Limb (tissue), 2 donors: ENCODE results near the gene SGSM1.
"Not testable (repeated sequence)": the region's sequence is repeated elsewhere in the genome, so short reads cannot be mapped to it uniquely, and the experiment has no call there.

ENCODE experiments used
- DNase-seq, 2 donors: peaks; one replicate each; pipeline ENCODE4 v3.0.0-alpha.2; 2016; ENCODE audit errors: extremely low spot score in 2 of 2

The SGSM1 gene

GRCh38 chr22:24834845-24835570 lies 29.0 kb downstream of the SGSM1 start:
- no peak for DNase-seq

DNA sequence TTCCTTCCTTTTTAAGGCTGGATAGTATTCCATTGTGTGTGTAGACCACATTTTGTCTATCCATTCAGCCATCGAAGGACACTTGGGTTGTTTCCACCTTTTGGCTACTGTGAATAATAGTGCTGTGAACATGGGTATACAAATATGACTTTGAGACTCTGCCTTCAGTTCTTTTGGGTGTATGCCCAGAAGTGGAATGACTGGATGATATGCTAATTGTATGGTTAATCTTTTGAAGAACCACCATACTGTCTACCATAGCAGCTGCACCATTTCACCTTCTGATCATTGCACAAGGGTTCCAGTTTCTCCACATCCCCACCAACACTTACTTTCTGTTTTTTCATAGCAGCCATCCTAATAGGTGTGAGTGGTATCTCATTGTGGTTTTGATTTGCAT lies 30.3 kb downstream of the SGSM1 start:
- DNase-seq, result no peak

GRCh38 chr22:24837517-24837916 lies 31.5 kb downstream of the SGSM1 start:
- DNase-seq, result not testable (repeated sequence)

GRCh38 chr22:24841261-24841660 lies 35.2 kb downstream of the SGSM1 start:
- no peak for DNase-seq

- no peak for DNase-seq
Measured at GRCh38 chr22:24843048-24843447, 37.0 kb downstream of the SGSM1 start.

DNA sequence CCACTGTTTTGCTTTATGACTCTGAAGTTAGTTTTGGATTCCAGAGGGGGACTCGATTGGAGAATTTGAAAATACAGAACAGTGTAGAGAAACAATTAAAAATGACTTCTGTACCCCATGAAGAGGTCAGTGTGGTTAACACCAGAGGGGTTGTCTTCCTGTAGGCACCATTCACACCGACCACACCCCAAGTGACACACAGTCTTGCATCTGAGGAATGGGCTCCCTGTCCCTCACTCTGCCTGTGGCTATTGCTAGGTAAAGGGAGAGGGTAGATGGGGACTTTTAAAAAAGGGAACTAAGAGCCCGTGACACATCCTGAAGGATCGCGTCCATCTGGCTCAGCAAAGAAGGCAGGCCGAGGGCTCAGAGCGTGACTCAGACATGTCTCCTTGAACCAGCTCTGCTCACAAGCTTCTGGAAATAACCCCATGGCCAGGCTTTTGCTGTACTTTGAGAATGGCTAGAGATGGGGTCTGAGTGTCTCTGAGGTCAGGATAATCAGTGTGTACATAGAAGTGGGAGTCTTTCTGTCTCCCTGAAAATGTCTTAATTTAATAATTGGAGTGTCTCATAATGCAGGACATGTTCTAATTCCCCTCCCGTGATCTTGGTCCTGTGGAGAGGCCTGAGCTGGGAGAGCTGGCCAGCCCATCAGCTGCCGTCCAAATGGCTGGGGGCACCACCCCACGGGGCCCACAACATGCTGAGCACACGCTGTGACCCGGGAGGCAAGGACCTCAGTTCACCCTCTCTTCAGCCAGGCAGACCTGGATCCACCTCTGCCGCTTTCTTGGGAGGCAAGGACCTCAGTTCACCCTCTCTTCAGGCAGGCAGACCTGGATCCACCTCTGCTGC lies 39.3 kb downstream of the SGSM1 start:
- DNase-seq, result no peak

GRCh38 chr22:24847490-24847889 lies 41.5 kb downstream of the SGSM1 start:
- no peak for DNase-seq

- DNase-seq, result no peak
Measured at GRCh38 chr22:24848559-24849168, 42.7 kb downstream of the SGSM1 start.

DNA sequence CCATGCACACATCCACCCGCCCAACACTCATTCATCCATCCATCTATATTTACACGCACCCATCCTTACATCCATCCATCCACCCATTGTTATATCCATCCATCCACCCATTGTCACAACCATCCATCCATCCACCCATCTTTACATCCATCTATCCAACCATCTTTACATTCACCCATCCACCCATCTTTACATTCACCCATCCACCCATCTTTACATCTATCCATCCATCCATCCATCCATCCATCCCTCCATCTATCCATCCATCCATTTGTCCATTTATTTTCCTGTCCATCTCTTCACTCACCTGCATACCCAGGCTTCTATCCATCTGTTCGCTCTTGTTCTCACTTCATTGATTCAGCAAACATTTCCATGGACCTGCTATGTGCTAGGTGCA lies 49.8 kb downstream of the SGSM1 start:
- no peak for DNase-seq

GRCh38 chr22:24857576-24857975 lies 51.6 kb downstream of the SGSM1 start:
- DNase-seq, result no peak

- DNase-seq, result no peak
Measured at GRCh38 chr22:24859587-24859986, 53.6 kb downstream of the SGSM1 start.

- DNase-seq, result no peak
Measured at GRCh38 chr22:24865508-24865907, 59.5 kb downstream of the SGSM1 start.

DNA sequence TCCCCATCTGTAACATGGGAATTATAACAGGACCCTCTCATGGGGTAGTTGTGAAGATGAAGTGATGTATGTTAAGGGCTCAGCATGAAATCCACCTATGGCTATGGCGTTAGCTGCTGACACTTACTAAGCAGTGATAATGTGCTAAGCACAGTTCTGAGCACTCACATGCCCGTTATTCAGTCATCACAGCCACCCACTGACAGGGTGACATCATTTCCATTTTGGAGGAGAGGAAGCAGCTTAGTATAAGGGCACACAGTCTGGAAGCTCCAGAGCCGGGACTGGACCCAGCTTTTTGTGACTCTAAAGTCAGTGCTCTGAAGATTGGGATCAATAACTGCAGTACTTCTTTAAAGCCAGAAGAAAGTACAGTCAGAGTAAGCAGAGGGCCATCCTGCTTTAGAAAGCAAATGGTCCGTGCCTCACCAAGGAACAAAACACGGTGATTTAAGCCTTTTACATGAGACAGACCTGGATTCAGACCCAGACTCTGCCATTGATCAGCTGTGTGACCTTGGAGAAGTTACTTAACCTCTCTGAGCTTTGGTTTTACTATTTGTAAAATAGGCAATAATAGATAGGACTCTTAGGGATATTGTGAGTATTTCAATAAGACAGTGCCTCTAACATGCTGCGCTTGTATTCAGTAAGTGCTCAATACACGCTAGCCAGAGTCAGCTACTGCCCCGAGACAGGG lies 61.5 kb downstream of the SGSM1 start:
- no peak for DNase-seq

GRCh38 chr22:24868979-24869378 lies 63.0 kb downstream of the SGSM1 start:
- no peak for DNase-seq

GRCh38 chr22:24871611-24872205 lies 65.7 kb downstream of the SGSM1 start:
- DNase-seq, result no peak

DNA sequence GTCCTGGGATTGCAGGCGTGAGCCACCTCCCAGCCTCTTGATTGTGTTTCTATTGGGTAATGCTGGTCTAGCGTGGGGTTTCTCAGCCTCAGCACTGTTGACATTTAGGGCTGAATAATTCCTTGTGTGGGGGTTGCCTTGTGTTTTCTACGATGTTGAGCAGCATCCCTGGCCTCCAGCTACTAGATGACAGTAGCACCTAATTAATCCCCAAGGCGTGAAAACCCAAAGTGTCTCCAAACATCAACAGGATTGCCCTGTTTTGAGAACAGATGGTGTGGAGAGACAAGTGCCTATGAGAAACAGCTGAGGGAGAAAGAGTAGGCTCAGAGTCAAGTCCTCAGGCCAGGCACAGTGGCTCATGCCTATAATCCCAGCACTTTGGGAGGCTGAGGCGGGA lies 67.2 kb downstream of the SGSM1 start:
- DNase-seq, result no peak

- DNase-seq, result peak; percentile 3 to 48
Measured at GRCh38 chr22:24875862-24876506, 70.0 kb downstream of the SGSM1 start.

DNA sequence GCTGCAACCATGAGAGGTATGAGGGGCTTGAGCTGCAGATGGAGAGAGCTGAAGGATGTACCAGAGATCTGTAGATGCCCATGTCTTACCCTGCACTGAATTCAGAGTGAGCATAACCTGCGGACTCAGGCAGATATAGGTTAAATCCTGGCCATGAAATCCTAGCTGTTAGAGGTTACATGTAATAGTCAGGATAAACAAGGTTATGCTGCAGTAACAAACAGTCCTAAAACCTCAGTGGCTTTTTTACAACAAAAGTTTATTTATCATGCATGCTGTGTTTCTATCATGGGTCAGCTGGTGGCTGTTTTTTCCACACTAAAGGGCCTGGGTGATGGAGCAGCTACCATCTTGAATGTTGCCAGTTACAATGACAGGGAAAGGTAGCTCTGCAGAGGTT lies 70.7 kb downstream of the SGSM1 start:
- DNase-seq, result no peak

DNA sequence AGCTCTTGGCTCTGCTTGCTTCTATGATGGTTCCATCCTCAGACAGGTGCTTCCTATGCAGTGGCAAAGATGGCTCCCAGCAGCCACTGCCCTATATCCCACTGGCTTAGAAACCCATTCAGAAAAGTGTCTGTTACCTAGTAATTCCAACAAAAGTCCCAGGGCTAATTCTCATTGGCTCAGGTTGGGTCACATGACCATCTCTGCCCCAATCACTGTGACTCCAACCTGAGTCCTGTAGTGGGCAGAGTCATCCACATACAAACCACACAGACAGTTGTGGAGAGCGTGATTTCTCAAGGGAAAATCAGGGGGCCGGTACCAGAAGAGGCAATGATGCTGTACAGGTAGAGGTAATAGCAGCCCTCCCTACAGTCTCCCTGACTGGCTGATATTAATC lies 73.0 kb downstream of the SGSM1 start:
- no peak for DNase-seq

- no peak for DNase-seq
Measured at GRCh38 chr22:24883432-24883831, 77.4 kb downstream of the SGSM1 start.

GRCh38 chr22:24887260-24887659 lies 81.2 kb downstream of the SGSM1 start:
- DNase-seq, result no peak
